HepG2 (cell line): ENCODE data around the gene BCAN. TPM values are rescaled to one million over a fixed set of nuclear protein-coding genes. Genes with fewer than 3 reads are reported as not detected.

Experiments
- CBX2 ChIP-seq, 2 experiments: fragments of 200-600 bp in 1 of 2; sonication (generic); formaldehyde crosslinking in 1 of 2; IDR thresholded peaks; 2 replicates each; pipeline versions ENCODE4 v1.7.0 to v1.8.1; 2018 to 2022; ENCODE audit warnings: low read depth in 2 of 2, low read length in 1 of 2, mild to moderate bottlenecking in 1 of 2, missing genetic modification reagents in 1 of 2
- EHMT2 ChIP-seq: fragments of 200-600 bp; sonication (generic); IDR thresholded peaks from 2 replicates; pipeline ENCODE4 v1.7.0; 2017; ENCODE audit warnings: antibody characterized with exemption, low read depth, low read length, borderline replicate concordance
- MEIS2 ChIP-seq: sonication (generic); formaldehyde crosslinking; IDR thresholded peaks from 2 replicates; pipeline ENCODE4 v1.9.0; 2021; ENCODE audit warnings: mild to moderate bottlenecking, missing genetic modification reagents
- NFKBIZ ChIP-seq: IDR thresholded peaks from 2 replicates; pipeline ENCODE4 v1.6.1; 2018; ENCODE audit warnings: missing genetic modification reagents, missing compliant biosample characterization
- NR2C2 ChIP-seq: sonication (generic); formaldehyde crosslinking; IDR thresholded peaks from 2 replicates; pipeline ENCODE4 v1.4.0; 2020; ENCODE audit warnings: missing genetic modification reagents, mild to moderate bottlenecking, moderate library complexity, borderline replicate concordance
- SRSF1 ChIP-seq: fragments of 200-400 bp; formaldehyde crosslinking; optimal IDR thresholded peaks from 2 replicates; pipeline ENCODE3; 2017; ENCODE audit warnings: mild to moderate bottlenecking, low read depth, low read length, moderate library complexity
- ZBTB7B ChIP-seq: sonication (generic); formaldehyde crosslinking; IDR thresholded peaks from 2 replicates; pipeline ENCODE4 v1.4.0; 2020; ENCODE audit warnings: missing genetic modification reagents
- ZC3H4 ChIP-seq: sonication (generic); formaldehyde crosslinking; IDR thresholded peaks from 2 replicates; pipeline ENCODE4 v1.4.0; 2020; ENCODE audit warnings: missing genetic modification reagents, borderline replicate concordance
- ZFAT ChIP-seq: sonication (generic); formaldehyde crosslinking; conservative IDR thresholded peaks from 2 replicates; pipeline ENCODE4 v1.8.1; 2023; ENCODE audit warnings: missing genetic modification reagents, inconsistent platforms
- ZFX ChIP-seq: sonication (generic); formaldehyde crosslinking; IDR thresholded peaks from 2 replicates; pipeline ENCODE4 v1.4.0; 2020; ENCODE audit warnings: mild to moderate bottlenecking, low read depth, missing genetic modification reagents, moderate library complexity
- ZNF510 ChIP-seq: sonication (generic); formaldehyde crosslinking; IDR thresholded peaks from 2 replicates; pipeline ENCODE4 v1.4.0; 2020; ENCODE audit warnings: low read depth, mild to moderate bottlenecking, missing genetic modification reagents
- ZNF547 ChIP-seq: sonication (generic); formaldehyde crosslinking; IDR thresholded peaks from 2 replicates; pipeline ENCODE4 v1.5.1; 2020; ENCODE audit warnings: mild to moderate bottlenecking, missing genetic modification reagents
- ZNF614 ChIP-seq: IDR thresholded peaks from 2 replicates; pipeline ENCODE4 v1.6.1; 2018; ENCODE audit warnings: missing biosample characterization, missing genetic modification reagents, inconsistent platforms, borderline replicate concordance
- ZNF619 ChIP-seq: sonication (generic); formaldehyde crosslinking; IDR thresholded peaks from 2 replicates; pipeline ENCODE4 v1.4.0; 2020; ENCODE audit warnings: mild to moderate bottlenecking, missing genetic modification reagents
- ZNF672 ChIP-seq: sonication (generic); formaldehyde crosslinking; IDR thresholded peaks from 2 replicates; pipeline ENCODE4 v1.8.1; 2022; ENCODE audit warnings: missing genetic modification reagents
- polyA plus RNA-seq, 8 experiments: library from polyadenylated mRNA; depleted of rRNA in 3 of 8; stranded (reverse) in 7 of 8; unstranded in 1 of 8; fragments of >200 nt; fragmentation: Illumina TruSeq in 4 of 8; extraction: Trizol in 4 of 8; gene quantifications; 2 replicates each; pipeline versions ENCODE4 v1.2.1 to v1.2.3, GENCODE V29; 2011 to 2016; ENCODE audit warnings: low read depth in 4 of 8, missing spikeins in 1 of 8, mixed read lengths in 1 of 8; ENCODE audit not compliant: insufficient read depth in 1 of 8
- total RNA-seq, 5 experiments: library from RNA; depleted of rRNA; stranded (reverse); fragments of >200 nt; fragmentation: Illumina TruSeq; extraction: Trizol; gene quantifications; 2 replicates each; pipeline ENCODE4 v1.2.3, GENCODE V29; 2016; ENCODE audit warnings: low read depth in 1 of 5
- TF ChIP-seq, protein P1 (sequence below): sonication (generic); formaldehyde crosslinking; IDR thresholded peaks from 2 replicates; pipeline ENCODE4 v1.5.1; 2020; ENCODE audit warnings: missing genetic modification reagents, mild to moderate bottlenecking, borderline replicate concordance
- TF ChIP-seq, protein P2 (sequence below): sonication (generic); formaldehyde crosslinking; IDR thresholded peaks from 2 replicates; pipeline ENCODE4 v1.4.0; 2020; ENCODE audit warnings: missing genetic modification reagents
- TF ChIP-seq, protein P3 (sequence below): sonication (generic); formaldehyde crosslinking; IDR thresholded peaks from 2 replicates; pipeline ENCODE4 v1.4.0; 2020; ENCODE audit warnings: missing genetic modification reagents
- TF ChIP-seq, protein P4 (sequence below): sonication (generic); formaldehyde crosslinking; IDR thresholded peaks from 2 replicates; pipeline ENCODE4 v1.8.0; 2022; ENCODE audit warnings: missing genetic modification reagents, mild to moderate bottlenecking, borderline replicate concordance

BCAN gene
- total and polyA plus RNA-seq, 2 of the 13 experiments (the other 11 are each of a cell fraction or from before 2014, with no cell fraction given), result not detected

DNA sequence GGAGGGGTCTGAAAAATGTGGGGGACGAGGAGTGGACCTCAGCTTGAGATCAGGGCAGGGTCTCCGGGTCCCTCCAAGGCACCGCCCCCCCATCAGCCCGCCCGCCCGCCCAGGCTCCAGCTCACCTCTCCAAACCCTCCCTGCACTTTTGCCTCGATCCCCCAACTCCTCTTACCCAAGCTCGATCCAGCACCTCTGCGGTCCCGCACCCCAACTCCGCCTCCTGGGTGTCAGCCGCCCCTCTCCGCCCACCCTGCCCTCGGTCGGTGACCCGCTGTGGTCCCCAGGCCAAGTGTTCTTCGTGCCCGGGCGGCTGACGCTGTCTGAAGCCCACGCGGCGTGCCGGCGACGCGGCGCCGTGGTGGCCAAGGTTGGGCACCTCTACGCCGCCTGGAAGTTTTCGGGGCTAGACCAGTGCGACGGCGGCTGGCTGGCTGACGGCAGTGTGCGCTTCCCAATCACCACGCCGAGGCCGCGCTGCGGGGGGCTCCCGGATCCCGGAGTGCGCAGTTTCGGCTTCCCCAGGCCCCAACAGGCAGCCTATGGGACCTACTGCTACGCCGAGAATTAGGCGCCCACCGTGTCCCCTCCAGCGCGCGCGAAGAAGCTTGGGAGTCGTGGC lies 17.0 kb upstream of the BCAN start (continued):
- TF ChIP-seq, protein P1, sequence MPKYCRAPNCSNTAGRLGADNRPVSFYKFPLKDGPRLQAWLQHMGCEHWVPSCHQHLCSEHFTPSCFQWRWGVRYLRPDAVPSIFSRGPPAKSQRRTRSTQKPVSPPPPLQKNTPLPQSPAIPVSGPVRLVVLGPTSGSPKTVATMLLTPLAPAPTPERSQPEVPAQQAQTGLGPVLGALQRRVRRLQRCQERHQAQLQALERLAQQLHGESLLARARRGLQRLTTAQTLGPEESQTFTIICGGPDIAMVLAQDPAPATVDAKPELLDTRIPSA, result 0 out of 2 replicates have a peak, but pooled peaks have one; percentile 15
- TF ChIP-seq, protein P2, sequence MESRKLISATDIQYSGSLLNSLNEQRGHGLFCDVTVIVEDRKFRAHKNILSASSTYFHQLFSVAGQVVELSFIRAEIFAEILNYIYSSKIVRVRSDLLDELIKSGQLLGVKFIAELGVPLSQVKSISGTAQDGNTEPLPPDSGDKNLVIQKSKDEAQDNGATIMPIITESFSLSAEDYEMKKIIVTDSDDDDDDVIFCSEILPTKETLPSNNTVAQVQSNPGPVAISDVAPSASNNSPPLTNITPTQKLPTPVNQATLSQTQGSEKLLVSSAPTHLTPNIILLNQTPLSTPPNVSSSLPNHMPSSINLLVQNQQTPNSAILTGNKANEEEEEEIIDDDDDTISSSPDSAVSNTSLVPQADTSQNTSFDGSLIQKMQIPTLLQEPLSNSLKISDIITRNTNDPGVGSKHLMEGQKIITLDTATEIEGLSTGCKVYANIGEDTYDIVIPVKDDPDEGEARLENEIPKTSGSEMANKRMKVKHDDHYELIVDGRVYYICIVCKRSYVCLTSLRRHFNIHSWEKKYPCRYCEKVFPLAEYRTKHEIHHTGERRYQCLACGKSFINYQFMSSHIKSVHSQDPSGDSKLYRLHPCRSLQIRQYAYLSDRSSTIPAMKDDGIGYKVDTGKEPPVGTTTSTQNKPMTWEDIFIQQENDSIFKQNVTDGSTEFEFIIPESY (CRISPR knock-in tag), result no peak
- no peak for TF ChIP-seq ZNF672 (CRISPR knock-in tag)
- no peak for TF ChIP-seq MEIS2
- TF ChIP-seq ZNF614 (CRISPR knock-in tag), result no peak
- TF ChIP-seq EHMT2, result no peak
- TF ChIP-seq ZBTB7B (CRISPR knock-in tag), result no peak; the same call in 1 of the 2 replicates
- TF ChIP-seq, protein P3, sequence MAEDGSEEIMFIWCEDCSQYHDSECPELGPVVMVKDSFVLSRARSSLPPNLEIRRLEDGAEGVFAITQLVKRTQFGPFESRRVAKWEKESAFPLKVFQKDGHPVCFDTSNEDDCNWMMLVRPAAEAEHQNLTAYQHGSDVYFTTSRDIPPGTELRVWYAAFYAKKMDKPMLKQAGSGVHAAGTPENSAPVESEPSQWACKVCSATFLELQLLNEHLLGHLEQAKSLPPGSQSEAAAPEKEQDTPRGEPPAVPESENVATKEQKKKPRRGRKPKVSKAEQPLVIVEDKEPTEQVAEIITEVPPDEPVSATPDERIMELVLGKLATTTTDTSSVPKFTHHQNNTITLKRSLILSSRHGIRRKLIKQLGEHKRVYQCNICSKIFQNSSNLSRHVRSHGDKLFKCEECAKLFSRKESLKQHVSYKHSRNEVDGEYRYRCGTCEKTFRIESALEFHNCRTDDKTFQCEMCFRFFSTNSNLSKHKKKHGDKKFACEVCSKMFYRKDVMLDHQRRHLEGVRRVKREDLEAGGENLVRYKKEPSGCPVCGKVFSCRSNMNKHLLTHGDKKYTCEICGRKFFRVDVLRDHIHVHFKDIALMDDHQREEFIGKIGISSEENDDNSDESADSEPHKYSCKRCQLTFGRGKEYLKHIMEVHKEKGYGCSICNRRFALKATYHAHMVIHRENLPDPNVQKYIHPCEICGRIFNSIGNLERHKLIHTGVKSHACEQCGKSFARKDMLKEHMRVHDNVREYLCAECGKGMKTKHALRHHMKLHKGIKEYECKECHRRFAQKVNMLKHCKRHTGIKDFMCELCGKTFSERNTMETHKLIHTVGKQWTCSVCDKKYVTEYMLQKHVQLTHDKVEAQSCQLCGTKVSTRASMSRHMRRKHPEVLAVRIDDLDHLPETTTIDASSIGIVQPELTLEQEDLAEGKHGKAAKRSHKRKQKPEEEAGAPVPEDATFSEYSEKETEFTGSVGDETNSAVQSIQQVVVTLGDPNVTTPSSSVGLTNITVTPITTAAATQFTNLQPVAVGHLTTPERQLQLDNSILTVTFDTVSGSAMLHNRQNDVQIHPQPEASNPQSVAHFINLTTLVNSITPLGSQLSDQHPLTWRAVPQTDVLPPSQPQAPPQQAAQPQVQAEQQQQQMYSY, result no peak
- TF ChIP-seq ZFAT (CRISPR knock-in tag), result no peak
- peak; percentile 5; the same call in 1 of the 2 replicates for TF ChIP-seq NR2C2 (CRISPR knock-in tag)
- TF ChIP-seq SRSF1, result no peak
- TF ChIP-seq CBX2 (IDR thresholded peaks at IDR 0.05; ENCODE audit: low read depth, low read length), result no peak
- TF ChIP-seq CBX2 (CRISPR knock-in tag; IDR thresholded peaks at IDR 0.05; ENCODE audit: low read depth), result 0 out of 2 replicates have a peak, but pooled peaks have one; percentile 3
- TF ChIP-seq ZC3H4 (CRISPR knock-in tag), result no peak
- TF ChIP-seq ZNF510 (CRISPR knock-in tag), result no peak
- TF ChIP-seq, protein P4, sequence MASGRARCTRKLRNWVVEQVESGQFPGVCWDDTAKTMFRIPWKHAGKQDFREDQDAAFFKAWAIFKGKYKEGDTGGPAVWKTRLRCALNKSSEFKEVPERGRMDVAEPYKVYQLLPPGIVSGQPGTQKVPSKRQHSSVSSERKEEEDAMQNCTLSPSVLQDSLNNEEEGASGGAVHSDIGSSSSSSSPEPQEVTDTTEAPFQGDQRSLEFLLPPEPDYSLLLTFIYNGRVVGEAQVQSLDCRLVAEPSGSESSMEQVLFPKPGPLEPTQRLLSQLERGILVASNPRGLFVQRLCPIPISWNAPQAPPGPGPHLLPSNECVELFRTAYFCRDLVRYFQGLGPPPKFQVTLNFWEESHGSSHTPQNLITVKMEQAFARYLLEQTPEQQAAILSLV (CRISPR knock-in tag), result 0 out of 2 replicates have a peak, but pooled peaks have one; percentile 1
- TF ChIP-seq NFKBIZ, result no peak
- TF ChIP-seq ZNF547, result 0 out of 2 replicates have a peak, but pooled peaks have one; percentile 14
- no peak for TF ChIP-seq ZNF619
- peak; percentile 22; the same call in 1 of the 2 replicates for TF ChIP-seq ZFX (CRISPR knock-in tag)
